Testis (tissue), 2 donors: ENCODE results near the gene NKAIN2.

Experiments
- CTCF ChIP-seq, 3 experiments: fragments of 450-650 bp in 2 of 3; fragments of 200-600 bp in 1 of 3; sonication (generic) in 1 of 3; IDR thresholded peaks; one replicate each; pipeline ENCODE4 v1.5.1; 2016 to 2019; ENCODE audit warnings: antibody characterized with exemption in 3 of 3, mild to moderate bottlenecking in 2 of 3, moderate library complexity in 1 of 3
- POLR2A ChIP-seq: fragments of 450-650 bp; IDR thresholded peaks from one replicate; pipeline ENCODE4 v1.6.1; 2017; ENCODE audit warnings: antibody characterized with exemption, mild to moderate bottlenecking, moderate library complexity

- no peak for TF ChIP-seq CTCF (IDR thresholded peaks at IDR 0.05)
- no peak for TF ChIP-seq POLR2A
These were observed 346.0 kb downstream of the NKAIN2 start for GRCh38 chr6:124149646-124150045.
